ENCODE data around the gene FOXL3. TPM values are rescaled to one million over a fixed set of nuclear protein-coding genes. Genes with fewer than 3 reads are reported as not detected.

The FOXL3 gene
- total RNA-seq, 1 experiment from 2014 or later, result not detected

- H3K4me1 Mint-ChIP-seq (ENCODE audit: low read depth, unreplicated experiment), result no peaks in the 10 kb centered on the region
- peaks cover 84% of the 10 kb centered on the region for H3K27me3 Mint-ChIP-seq (ENCODE audit: unreplicated experiment)
- DNase-seq, result no peak
- no peak for TF ChIP-seq CTCF (IDR thresholded peaks at IDR 0.05; ENCODE audit: unreplicated experiment)
- intact Hi-C loops (cut with micrococcal nuclease; ENCODE audit: unreplicated experiment), result no loop called here
- no peaks in the 10 kb centered on the region for H3K36me3 Mint-ChIP-seq (ENCODE audit: insufficient read depth, unreplicated experiment)
- CTCF ChIA-PET, result interaction anchor here (0.5 kb wide), 1 partner anchor 156 kb away, joined by 3 read pairs; no protein-coding TSS in a partner anchor
- BruUV-seq (replicated peaks), result no TSS peak
- peaks cover 8% of the 10 kb centered on the region for H3K9me3 Mint-ChIP-seq (ENCODE audit: low read depth, unreplicated experiment)
- H3K4me3 Mint-ChIP-seq (ENCODE audit: low read depth, unreplicated experiment), result no peak overlapping the region
- no peak overlapping the region for H3K27ac Mint-ChIP-seq (ENCODE audit: unreplicated experiment)
Observed at GRCh38 chr7:305410-306151, 15.6 kb downstream of the FOXL3 start.

GRCh38 chr7:307970-308369, 18.0 kb downstream of the FOXL3 start:
- Mint-ChIP-seq H3K9me3 (ENCODE audit: low read depth, unreplicated experiment) (peaks cover 8% of the 10 kb centered on the region), H3K4me3 (ENCODE audit: low read depth, unreplicated experiment) (no peak overlapping the region), H3K4me1 (ENCODE audit: low read depth, unreplicated experiment) (no peaks in the 10 kb centered on the region), H3K27ac (ENCODE audit: unreplicated experiment) (no peak overlapping the region), H3K27me3 (ENCODE audit: unreplicated experiment) (peaks cover 93% of the 10 kb centered on the region), H3K36me3 (ENCODE audit: insufficient read depth, unreplicated experiment) (no peaks in the 10 kb centered on the region)
- CTCF ChIA-PET, result interaction anchor here (1.4 kb wide), 1 partner anchor 23 kb away, joined by 3 read pairs; no protein-coding TSS in a partner anchor
- no peak for DNase-seq
- no TSS peak for BruUV-seq (replicated peaks)
- intact Hi-C loops (cut with micrococcal nuclease; ENCODE audit: unreplicated experiment), result no loop called here
- TF ChIP-seq CTCF (IDR thresholded peaks at IDR 0.05; ENCODE audit: unreplicated experiment), result no peak

- H3K27me3 Mint-ChIP-seq (ENCODE audit: unreplicated experiment), result peaks cover 93% of the 10 kb centered on the region
- CTCF ChIA-PET, result no interaction called here
- no peak for TF ChIP-seq CTCF (IDR thresholded peaks at IDR 0.05; ENCODE audit: unreplicated experiment)
- no peak overlapping the region for H3K4me3 Mint-ChIP-seq (ENCODE audit: low read depth, unreplicated experiment)
- H3K9me3 Mint-ChIP-seq (ENCODE audit: low read depth, unreplicated experiment), result peaks cover 3% of the 10 kb centered on the region
- no peaks in the 10 kb centered on the region for H3K36me3 Mint-ChIP-seq (ENCODE audit: insufficient read depth, unreplicated experiment)
- BruUV-seq (replicated peaks), result no TSS peak
- intact Hi-C loops (cut with micrococcal nuclease; ENCODE audit: unreplicated experiment), result no loop called here
- no peaks in the 10 kb centered on the region for H3K4me1 Mint-ChIP-seq (ENCODE audit: low read depth, unreplicated experiment)
- no peak overlapping the region for H3K27ac Mint-ChIP-seq (ENCODE audit: unreplicated experiment)
- DNase-seq, result no peak
Observed at GRCh38 chr7:309586-310228, 19.7 kb downstream of the FOXL3 start.

- no peaks in the 10 kb centered on the region for H3K4me1 Mint-ChIP-seq (ENCODE audit: low read depth, unreplicated experiment)
- BruUV-seq (replicated peaks), result no TSS peak
- peaks cover 97% of the 10 kb centered on the region for H3K27me3 Mint-ChIP-seq (ENCODE audit: unreplicated experiment)
Observed at GRCh38 chr7:311131-311680, 21.2 kb downstream of the FOXL3 start.

More at GRCh38 chr7:311131-311680, 21.2 kb downstream of the FOXL3 start:
- peaks cover 6% of the 10 kb centered on the region for H3K9me3 Mint-ChIP-seq (ENCODE audit: low read depth, unreplicated experiment)
- no peak overlapping the region for H3K4me3 Mint-ChIP-seq (ENCODE audit: low read depth, unreplicated experiment)
- TF ChIP-seq CTCF (IDR thresholded peaks at IDR 0.05; ENCODE audit: unreplicated experiment), result no peak
- intact Hi-C loops (cut with micrococcal nuclease; ENCODE audit: unreplicated experiment), result no loop called here
- no peak overlapping the region for H3K27ac Mint-ChIP-seq (ENCODE audit: unreplicated experiment)
- no peak for DNase-seq
- CTCF ChIA-PET, result no interaction called here
- no peaks in the 10 kb centered on the region for H3K36me3 Mint-ChIP-seq (ENCODE audit: insufficient read depth, unreplicated experiment)

All from Calu3 (cell line).